ENCODE results near the gene SYPL1.

SYPL1 gene

DNA sequence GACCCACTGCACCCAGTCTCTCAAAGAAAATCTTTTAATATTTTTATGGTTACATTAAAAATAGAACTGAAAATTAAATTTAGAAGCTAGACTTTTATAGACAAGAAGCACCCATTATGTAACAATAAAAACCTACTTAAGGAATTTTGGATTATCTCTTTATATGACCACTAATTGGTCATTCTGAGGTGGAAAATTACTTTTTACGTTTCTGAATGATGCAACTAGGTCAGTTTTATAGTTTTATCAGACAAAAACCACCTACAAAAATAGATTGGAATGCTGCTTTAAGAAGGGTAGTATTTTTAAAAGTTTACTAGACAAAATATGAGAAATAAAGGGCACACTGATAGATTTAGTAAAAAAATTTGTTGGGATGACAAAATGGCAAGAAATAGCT is 16.5 kb downstream of the SYPL1 start:
- no peak for DNase-seq (ENCODE audit: extremely low read depth in 1 of 2, low read depth in 1 of 2)

GRCh38 chr7:106094780-106095179 is 17.3 kb downstream of the SYPL1 start:
- DNase-seq (ENCODE audit: extremely low read depth in 1 of 2, low read depth in 1 of 2): no peak

DNA sequence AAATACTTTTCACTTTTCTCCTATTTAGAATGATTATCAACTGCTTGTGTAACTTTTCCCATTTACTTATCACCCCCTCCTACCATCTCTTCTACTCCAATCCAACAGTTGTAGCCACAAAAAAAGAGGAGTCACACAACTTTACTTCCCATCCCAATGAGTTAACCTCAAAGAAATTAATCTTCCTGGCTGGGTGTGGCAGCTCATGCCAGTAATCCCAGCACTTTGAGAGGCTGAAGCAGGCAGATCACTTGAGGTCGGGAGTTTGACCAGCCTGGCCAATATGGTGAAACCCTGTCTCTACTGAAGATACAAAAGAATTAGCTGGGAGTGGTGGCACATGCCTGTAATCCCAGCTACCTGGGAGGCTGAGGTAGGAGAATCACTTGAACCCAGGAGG is 19.9 kb downstream of the SYPL1 start:
- no peak for DNase-seq (ENCODE audit: extremely low read depth in 1 of 2, low read depth in 1 of 2)

GRCh38 chr7:106089647-106090046 is 22.5 kb downstream of the SYPL1 start:
- DNase-seq (ENCODE audit: extremely low read depth in 1 of 2, low read depth in 1 of 2): no peak

DNA sequence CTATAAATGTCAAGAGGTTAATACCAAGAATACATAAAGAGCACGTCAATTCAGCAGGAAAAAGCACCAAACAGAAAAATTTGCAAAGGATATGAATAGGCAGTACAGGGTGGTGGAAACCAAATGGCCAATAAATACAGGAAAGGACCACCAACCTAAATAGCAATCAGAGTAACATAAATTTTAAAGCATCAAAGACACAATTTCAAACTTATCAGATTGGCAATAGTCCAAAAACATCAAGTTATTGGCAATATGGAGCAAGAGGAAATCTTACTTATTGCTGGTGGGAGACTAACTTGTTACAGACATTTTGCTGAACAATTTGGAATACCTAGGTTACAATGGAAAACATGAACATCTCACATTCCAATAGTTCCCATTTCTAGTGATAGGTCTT is 24.1 kb downstream of the SYPL1 start:
- no peak for DNase-seq (ENCODE audit: extremely low read depth in 1 of 2, low read depth in 1 of 2)

DNA sequence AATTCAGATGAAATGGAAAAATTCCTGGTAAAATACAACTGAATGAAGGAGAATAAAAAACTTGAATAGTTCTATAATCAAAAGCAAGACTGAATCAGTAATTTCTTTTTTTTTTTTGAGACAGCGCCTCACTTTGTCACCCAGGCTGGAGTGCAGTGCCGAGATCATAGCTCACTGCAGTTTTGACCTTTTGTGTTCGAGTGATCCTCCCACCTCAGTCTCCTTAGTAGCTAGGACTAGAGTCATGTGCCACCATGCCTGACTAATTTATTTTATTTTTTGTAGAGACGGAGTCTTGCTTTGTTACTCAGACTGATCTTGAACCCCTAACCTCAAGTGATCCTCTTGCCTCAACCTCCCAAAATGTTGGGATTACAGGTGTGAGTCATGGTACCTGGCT is 26.1 kb downstream of the SYPL1 start:
- DNase-seq (ENCODE audit: extremely low read depth in 1 of 2, low read depth in 1 of 2): no peak

- DNase-seq (ENCODE audit: extremely low read depth in 1 of 2, low read depth in 1 of 2): no peak
Measured at GRCh38 chr7:106085015-106085414, 27.1 kb downstream of the SYPL1 start.

GRCh38 chr7:106083717-106084116 is 28.4 kb downstream of the SYPL1 start:
- DNase-seq (ENCODE audit: extremely low read depth in 1 of 2, low read depth in 1 of 2): no peak

DNA sequence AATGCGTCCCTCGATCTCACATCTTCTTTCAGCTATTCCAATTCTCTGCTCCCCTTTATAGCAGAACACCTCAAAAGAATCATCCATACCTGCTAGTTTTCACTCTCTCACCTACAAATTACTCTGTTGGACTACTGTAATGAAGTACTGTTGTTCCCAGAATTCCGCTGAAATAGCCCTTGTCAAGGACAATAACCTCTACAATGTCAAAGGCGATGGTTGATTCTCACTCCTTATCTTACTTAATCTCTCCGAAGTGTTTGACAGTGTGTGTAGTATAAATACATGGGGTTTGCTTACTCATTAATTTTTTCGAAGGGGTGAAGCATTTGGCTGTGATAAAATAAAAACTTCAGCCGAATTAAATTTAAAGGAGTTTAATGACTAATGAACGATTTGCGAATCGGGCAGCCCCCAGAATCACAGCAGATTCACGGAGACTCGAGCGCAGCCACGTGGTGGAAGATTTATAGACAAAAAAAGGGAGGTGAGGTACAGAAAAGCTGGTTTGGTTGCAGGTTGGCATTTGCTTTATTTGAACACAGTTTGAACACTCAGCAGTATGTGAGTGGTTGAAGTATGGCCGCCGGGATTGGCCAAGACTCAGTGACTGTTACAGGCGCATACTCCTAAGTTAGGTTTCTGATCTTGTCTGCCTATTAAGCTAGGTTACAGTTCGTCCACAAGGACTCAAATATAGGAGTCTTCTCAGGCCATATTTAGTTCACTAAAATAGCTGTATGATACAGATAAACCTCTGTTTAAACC is 29.8 kb downstream of the SYPL1 start:
- no peak for DNase-seq (ENCODE audit: extremely low read depth in 1 of 2, low read depth in 1 of 2)

GRCh38 chr7:106080300-106080987 is 31.7 kb downstream of the SYPL1 start:
- DNase-seq (ENCODE audit: extremely low read depth in 1 of 2, low read depth in 1 of 2): no peak

DNA sequence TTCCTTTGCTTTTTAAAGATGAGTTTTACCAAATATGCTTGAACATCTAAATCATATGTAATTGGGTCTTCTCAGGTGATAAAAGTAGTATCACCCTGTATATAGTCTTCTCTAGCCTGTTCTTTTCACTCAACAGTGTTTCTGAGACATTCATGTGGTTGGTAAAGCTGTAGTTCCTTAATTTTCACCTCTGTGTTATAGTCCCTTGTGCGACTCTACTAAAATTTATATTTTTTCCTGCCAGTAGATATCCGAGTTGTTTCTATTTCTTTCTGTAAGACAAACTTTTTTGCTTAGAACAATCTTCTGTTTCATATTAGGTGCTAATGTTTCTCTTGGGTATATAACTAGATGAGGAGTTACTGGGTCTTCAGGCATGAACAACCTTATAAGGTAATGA is 35.6 kb downstream of the SYPL1 start:
- no peak for DNase-seq (ENCODE audit: extremely low read depth in 1 of 2, low read depth in 1 of 2)

- no peak for DNase-seq (ENCODE audit: extremely low read depth in 1 of 2, low read depth in 1 of 2)
Measured at GRCh38 chr7:106075937-106076336, 36.2 kb downstream of the SYPL1 start.

DNA sequence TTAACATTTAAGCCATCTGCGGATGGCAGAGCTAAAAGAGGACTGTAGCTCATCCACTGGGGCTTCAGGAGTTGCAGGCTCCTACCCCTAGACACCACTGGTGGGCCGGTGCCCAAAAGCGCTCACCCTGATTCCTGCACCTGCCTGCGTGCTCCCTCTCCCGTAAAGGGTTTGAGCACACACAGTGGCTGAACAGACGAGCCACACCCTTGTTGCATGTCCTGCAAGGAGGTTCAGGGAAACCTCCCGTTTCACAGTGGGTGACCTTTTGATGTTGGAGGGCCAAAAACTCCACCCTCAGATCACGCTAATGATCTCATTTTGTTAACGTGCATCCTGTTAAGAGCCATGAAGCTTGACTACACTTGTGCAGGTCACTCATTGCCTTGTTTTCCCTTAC is 37.9 kb downstream of the SYPL1 start:
- no peak for DNase-seq (ENCODE audit: extremely low read depth in 1 of 2, low read depth in 1 of 2)

GRCh38 chr7:106073701-106074100 is 38.4 kb downstream of the SYPL1 start:
- no peak for DNase-seq (ENCODE audit: extremely low read depth in 1 of 2, low read depth in 1 of 2)

DNA sequence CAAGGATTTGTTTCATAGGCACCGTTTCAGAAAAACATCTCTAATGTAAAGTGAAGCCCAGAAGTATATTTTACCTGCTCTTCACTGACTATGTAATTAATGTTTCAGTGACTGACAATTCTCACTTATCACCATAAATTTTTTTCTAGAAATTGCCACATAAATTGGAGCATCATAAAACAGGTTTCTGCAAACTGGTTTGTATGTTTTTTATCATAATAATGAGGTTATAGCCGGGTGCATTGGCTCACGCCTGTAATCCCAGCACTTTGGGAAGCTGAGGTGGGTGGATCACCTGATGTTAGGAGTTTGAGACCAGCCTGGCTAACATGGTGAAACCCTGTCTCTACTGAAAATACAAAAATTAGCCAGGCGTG is 39.4 kb downstream of the SYPL1 start:
- DNase-seq (ENCODE audit: extremely low read depth in 1 of 2, low read depth in 1 of 2): no peak

DNA sequence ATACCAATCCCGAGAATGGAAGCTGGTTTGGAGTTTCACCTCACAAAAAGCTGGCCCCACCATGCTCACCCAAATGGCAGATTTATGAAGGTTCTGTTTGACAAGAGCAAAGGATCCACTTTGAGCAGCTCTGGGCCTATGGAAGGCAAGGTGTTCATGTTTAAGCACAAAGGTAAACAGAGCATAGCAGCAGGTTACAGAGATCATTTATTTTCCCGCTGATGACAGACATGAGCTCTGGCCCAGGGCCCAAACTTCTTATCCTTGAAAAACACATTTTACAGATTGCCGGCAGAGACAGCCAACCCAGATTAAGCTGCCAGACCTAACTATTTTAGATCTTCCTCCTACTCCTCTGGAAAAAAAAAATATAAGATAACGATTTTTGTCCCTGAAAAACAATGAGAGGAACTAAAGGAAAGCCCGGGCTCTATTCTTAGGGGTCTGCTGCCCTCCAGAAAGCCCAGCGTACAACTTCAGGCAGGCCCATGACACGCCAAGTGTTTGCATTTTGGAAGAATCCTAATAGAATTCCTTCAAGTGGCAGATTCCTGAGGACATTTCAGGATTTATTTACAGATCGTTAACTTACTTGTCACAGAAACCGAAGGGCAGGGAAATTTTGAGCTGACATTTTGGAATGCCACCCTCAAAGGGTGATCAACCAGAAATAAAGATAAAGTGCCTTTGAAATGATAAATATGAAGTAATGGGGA is 40.0 kb downstream of the SYPL1 start:
- DNase-seq (ENCODE audit: extremely low read depth in 1 of 2, low read depth in 1 of 2): no peak

DNA sequence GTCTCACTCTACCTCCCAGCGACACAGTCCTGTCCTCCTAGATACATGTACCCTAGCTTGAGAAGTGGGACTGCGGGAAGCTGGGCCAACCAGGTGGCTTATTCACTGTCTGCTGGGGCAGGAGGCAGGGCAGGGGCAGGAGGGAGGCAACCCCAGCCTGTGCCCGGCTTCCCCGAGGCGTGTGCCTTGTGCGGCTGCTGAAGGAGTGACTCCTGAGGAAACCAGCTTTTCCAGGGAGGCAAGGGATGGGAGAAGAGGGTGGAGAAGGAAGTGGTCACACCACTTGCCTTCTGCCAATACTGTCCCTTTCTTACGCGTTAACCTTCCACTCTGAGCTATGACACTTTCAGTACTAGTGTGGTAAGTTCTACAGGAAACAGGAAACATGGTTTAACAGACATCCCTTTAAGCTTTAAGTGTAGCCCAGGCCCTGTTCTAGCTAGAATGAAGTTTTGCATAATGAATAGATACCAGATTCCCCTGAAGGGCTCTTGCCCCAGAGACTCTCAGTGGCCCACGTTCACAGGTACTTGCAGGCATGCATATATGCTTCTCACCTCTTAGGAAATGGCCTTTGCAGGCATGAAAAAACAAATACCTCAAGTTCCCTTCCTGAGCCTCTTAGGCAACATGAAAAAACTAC is 40.6 kb downstream of the SYPL1 start:
- peak in 1 of 2 donors; percentile 8 for DNase-seq (ENCODE audit: extremely low read depth in 1 of 2, low read depth in 1 of 2)

- DNase-seq (ENCODE audit: extremely low read depth in 1 of 2, low read depth in 1 of 2): no peak
Measured at GRCh38 chr7:106070567-106071254, 41.4 kb downstream of the SYPL1 start.

GRCh38 chr7:106070201-106070551 is 41.9 kb downstream of the SYPL1 start:
- no peak for DNase-seq (ENCODE audit: extremely low read depth in 1 of 2, low read depth in 1 of 2)

DNA sequence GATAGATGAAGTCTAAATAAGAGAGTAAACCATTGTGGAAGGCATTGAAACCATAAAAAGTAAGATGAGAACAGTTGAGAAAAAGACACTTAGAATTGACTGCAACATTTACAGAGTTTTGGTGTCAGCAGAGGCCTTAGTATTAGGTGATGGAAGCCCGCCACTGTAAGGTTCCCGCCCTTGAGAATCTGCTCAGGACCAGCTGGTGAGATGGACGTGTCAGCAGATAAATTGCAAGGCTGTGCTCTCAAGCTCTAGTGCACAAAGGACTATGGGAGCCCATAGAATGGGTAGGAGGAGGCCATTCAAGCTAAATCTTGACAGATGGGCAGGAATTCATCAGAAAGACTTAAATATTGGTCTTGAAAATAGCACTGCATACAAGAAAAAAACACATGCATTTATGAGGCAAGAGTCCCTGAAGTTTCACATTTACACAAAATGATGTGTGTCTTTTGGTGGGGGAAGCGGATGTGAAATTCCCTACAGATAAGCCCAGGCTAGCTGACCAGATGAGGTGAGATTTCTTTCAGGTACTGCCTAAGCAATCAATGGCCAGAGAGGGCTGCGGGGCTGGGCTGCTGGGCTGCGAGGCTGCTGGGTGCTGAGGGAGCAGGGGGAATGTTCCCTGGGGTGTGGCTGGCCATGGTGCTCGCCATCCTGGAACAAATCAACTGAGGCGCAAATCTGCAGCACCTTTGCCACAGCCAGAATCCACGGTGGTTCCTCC is 42.5 kb downstream of the SYPL1 start:
- no peak for DNase-seq (ENCODE audit: extremely low read depth in 1 of 2, low read depth in 1 of 2)

All from activated CD8-positive, alpha-beta memory T cell treated with anti-CD3 and anti-CD28 coated beads for 1 hour (primary cell).